GM23338 (cell line): ENCODE measurements around the gene CDKN2A. TPM values are rescaled to one million over a fixed set of nuclear protein-coding genes. Genes with fewer than 3 reads are reported as not detected.

Experiments used
- ATAC-seq: fragments of 200-7000 bp; cut with Tn5 transposase; 3 replicates; pipeline ENCODE4 v1.9.1; 2020
- DNase-seq: peaks from one replicate; pipeline ENCODE4 v3.0.0-alpha.2; 2015; ENCODE audit warnings: low spot score
- H2AFZ ChIP-seq: fragments of 200-600 bp; sonication (generic); 2 replicates; pipeline ENCODE4 v1.8.0; 2016; ENCODE audit warnings: antibody characterized with exemption, mild to moderate bottlenecking, moderate library complexity
- H3F3A ChIP-seq: fragments of 200-600 bp; sonication (generic); replicated peaks from 2 replicates; pipeline ENCODE4 v1.8.0; 2017; ENCODE audit warnings: antibody characterized with exemption, mixed run types, low read depth
- H3K27ac ChIP-seq: fragments of 200-600 bp; sonication (generic); 2 replicates; pipeline ENCODE4 v1.6.1; 2016; ENCODE audit warnings: low read depth
- H3K27me3 ChIP-seq: fragments of 200-600 bp; sonication (generic); 2 replicates; pipeline ENCODE4 v1.8.0; 2016; ENCODE audit warnings: mild to moderate bottlenecking, mixed run types, moderate library complexity; ENCODE audit not compliant: insufficient read depth
- H3K36me3 ChIP-seq: fragments of 200-600 bp; sonication (generic); 2 replicates; pipeline ENCODE4 v1.8.0; 2016; ENCODE audit warnings: mild to moderate bottlenecking; ENCODE audit not compliant: insufficient read depth
- H3K4me1 ChIP-seq: fragments of 200-600 bp; sonication (generic); 2 replicates; pipeline ENCODE4 v1.8.0; 2016; ENCODE audit warnings: mild to moderate bottlenecking, moderate library complexity; ENCODE audit not compliant: insufficient read depth
- H3K4me2 ChIP-seq: fragments of 200-600 bp; sonication (generic); 2 replicates; pipeline ENCODE4 v1.7.1; 2017; ENCODE audit warnings: mixed run types
- H3K4me3 ChIP-seq: fragments of 200-600 bp; sonication (generic); 2 replicates; pipeline ENCODE4 v1.6.1; 2016; ENCODE audit warnings: mixed run types
- H3K79me2 ChIP-seq: fragments of 200-600 bp; sonication (generic); replicated peaks from 2 replicates; pipeline ENCODE4 v1.8.0; 2017; ENCODE audit warnings: mild to moderate bottlenecking; ENCODE audit not compliant: insufficient read depth
- H3K9me2 ChIP-seq: fragments of 200-600 bp; sonication (generic); 2 replicates; pipeline ENCODE4 v1.8.0; 2017; ENCODE audit not compliant: insufficient read depth
- H4K20me1 ChIP-seq: fragments of 200-600 bp; sonication (generic); replicated peaks from 2 replicates; pipeline ENCODE4 v1.8.0; 2017; ENCODE audit warnings: mild to moderate bottlenecking; ENCODE audit not compliant: insufficient read depth
- H3K27ac Mint-ChIP-seq: 2 replicates; pipeline ENCODE4 v1.8.0; 2020; ENCODE audit warnings: inconsistent platforms, mild to moderate bottlenecking, moderate library complexity, mixed read lengths
- H3K27me3 Mint-ChIP-seq: 3 replicates; pipeline ENCODE4 v1.8.0; 2022; ENCODE audit warnings: low read depth, mild to moderate bottlenecking, moderate library complexity, mixed read lengths, inconsistent platforms; ENCODE audit not compliant: insufficient read depth, poor library complexity
- H3K36me3 Mint-ChIP-seq: 3 replicates; pipeline ENCODE4 v1.8.0; 2021; ENCODE audit warnings: low read depth, mild to moderate bottlenecking, inconsistent platforms, moderate library complexity, mixed read lengths
- H3K4me1 Mint-ChIP-seq: 3 replicates; pipeline ENCODE4 v1.8.0; 2020; ENCODE audit warnings: mild to moderate bottlenecking, inconsistent platforms, mixed read lengths
- H3K4me3 Mint-ChIP-seq: 3 replicates; pipeline ENCODE4 v1.8.0; 2021; ENCODE audit warnings: moderate library complexity, mild to moderate bottlenecking, inconsistent platforms, mixed read lengths
- H3K9me3 Mint-ChIP-seq: 3 replicates; pipeline ENCODE4 v1.8.0; 2020; ENCODE audit warnings: moderate library complexity, mild to moderate bottlenecking, inconsistent platforms, mixed read lengths
- CREB1 ChIP-seq: fragments of 250-450 bp; sonication (Bioruptor Pico); IDR thresholded peaks from 2 replicates; pipeline ENCODE4 v1.5.0; 2020; ENCODE audit warnings: low read depth, mild to moderate bottlenecking, moderate library complexity
- JUNB ChIP-seq: IDR thresholded peaks from one replicate; pipeline ENCODE4 v1.6.1; 2016; ENCODE audit warnings: antibody characterized with exemption; ENCODE audit not compliant: unreplicated experiment
- POLR2AphosphoS5 ChIP-seq: IDR thresholded peaks from 2 replicates; pipeline ENCODE4 v1.6.1; 2016; ENCODE audit warnings: antibody characterized with exemption, low read depth
- STAT1 ChIP-seq: IDR thresholded peaks from one replicate; pipeline ENCODE4 v1.6.1; 2016; ENCODE audit warnings: antibody characterized with exemption; ENCODE audit not compliant: unreplicated experiment
- ZNF114 ChIP-seq: fragments of 250-450 bp; sonication (Bioruptor Pico); IDR thresholded peaks from 2 replicates; pipeline ENCODE4 v1.5.0; 2020; ENCODE audit warnings: mild to moderate bottlenecking, moderate library complexity
- ZNF331 ChIP-seq: fragments of 250-450 bp; sonication (Bioruptor Pico); IDR thresholded peaks from 2 replicates; pipeline ENCODE4 v1.5.0; 2020; ENCODE audit warnings: low read depth, mild to moderate bottlenecking, moderate library complexity
- polyA plus RNA-seq: library from polyadenylated mRNA; unstranded; fragments of >200 nt; fragmentation: Nextera tagmentation; extraction: Ambion mirVana; gene quantifications from 2 replicates; pipeline ENCODE4 v1.2.1, GENCODE V29; 2016
- total RNA-seq: library from RNA; depleted of rRNA; stranded (reverse); fragments of >200 nt; shearing (Covaris generic); gene quantifications from 2 replicates; pipeline ENCODE4 v1.2.3, GENCODE V29; 2014
- TF ChIP-seq, protein P1 (sequence below): fragments of 250-450 bp; sonication (Bioruptor Pico); IDR thresholded peaks from 2 replicates; pipeline ENCODE4 v1.5.0; 2020; ENCODE audit warnings: mild to moderate bottlenecking, moderate library complexity
- TF ChIP-seq, protein P2 (sequence below): IDR thresholded peaks from 2 replicates; pipeline ENCODE4 v1.6.1; 2016; ENCODE audit warnings: antibody characterized with exemption

CDKN2A gene
- total and polyA plus RNA-seq, 2 experiments from 2014 or later = 0.87 to 2.7 TPM

DNA sequence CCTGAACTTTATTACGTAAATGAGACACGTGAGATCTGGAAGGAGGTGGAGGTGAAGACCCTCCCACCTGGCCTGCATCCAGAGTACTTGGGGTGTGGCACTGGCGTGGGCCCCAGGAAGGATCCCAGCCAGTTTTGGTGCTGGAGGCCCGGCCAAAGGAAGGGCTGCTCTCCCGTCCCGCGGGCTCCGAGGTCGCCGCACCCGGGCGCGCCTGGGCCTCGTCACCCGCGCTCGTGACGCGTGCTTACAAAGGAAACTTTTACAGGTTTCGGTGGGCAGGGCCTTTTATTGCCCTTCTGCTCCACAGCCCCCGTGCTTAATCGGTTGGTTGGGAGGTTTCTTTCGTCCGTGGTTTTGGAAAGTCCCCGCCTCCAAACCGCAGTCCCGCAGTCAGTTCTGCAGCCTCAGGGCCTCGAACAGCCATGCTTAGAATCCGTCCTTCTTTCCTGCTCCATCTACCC lies 29.2 kb downstream of the CDKN2A start (continued):
- TF ChIP-seq, protein P1, sequence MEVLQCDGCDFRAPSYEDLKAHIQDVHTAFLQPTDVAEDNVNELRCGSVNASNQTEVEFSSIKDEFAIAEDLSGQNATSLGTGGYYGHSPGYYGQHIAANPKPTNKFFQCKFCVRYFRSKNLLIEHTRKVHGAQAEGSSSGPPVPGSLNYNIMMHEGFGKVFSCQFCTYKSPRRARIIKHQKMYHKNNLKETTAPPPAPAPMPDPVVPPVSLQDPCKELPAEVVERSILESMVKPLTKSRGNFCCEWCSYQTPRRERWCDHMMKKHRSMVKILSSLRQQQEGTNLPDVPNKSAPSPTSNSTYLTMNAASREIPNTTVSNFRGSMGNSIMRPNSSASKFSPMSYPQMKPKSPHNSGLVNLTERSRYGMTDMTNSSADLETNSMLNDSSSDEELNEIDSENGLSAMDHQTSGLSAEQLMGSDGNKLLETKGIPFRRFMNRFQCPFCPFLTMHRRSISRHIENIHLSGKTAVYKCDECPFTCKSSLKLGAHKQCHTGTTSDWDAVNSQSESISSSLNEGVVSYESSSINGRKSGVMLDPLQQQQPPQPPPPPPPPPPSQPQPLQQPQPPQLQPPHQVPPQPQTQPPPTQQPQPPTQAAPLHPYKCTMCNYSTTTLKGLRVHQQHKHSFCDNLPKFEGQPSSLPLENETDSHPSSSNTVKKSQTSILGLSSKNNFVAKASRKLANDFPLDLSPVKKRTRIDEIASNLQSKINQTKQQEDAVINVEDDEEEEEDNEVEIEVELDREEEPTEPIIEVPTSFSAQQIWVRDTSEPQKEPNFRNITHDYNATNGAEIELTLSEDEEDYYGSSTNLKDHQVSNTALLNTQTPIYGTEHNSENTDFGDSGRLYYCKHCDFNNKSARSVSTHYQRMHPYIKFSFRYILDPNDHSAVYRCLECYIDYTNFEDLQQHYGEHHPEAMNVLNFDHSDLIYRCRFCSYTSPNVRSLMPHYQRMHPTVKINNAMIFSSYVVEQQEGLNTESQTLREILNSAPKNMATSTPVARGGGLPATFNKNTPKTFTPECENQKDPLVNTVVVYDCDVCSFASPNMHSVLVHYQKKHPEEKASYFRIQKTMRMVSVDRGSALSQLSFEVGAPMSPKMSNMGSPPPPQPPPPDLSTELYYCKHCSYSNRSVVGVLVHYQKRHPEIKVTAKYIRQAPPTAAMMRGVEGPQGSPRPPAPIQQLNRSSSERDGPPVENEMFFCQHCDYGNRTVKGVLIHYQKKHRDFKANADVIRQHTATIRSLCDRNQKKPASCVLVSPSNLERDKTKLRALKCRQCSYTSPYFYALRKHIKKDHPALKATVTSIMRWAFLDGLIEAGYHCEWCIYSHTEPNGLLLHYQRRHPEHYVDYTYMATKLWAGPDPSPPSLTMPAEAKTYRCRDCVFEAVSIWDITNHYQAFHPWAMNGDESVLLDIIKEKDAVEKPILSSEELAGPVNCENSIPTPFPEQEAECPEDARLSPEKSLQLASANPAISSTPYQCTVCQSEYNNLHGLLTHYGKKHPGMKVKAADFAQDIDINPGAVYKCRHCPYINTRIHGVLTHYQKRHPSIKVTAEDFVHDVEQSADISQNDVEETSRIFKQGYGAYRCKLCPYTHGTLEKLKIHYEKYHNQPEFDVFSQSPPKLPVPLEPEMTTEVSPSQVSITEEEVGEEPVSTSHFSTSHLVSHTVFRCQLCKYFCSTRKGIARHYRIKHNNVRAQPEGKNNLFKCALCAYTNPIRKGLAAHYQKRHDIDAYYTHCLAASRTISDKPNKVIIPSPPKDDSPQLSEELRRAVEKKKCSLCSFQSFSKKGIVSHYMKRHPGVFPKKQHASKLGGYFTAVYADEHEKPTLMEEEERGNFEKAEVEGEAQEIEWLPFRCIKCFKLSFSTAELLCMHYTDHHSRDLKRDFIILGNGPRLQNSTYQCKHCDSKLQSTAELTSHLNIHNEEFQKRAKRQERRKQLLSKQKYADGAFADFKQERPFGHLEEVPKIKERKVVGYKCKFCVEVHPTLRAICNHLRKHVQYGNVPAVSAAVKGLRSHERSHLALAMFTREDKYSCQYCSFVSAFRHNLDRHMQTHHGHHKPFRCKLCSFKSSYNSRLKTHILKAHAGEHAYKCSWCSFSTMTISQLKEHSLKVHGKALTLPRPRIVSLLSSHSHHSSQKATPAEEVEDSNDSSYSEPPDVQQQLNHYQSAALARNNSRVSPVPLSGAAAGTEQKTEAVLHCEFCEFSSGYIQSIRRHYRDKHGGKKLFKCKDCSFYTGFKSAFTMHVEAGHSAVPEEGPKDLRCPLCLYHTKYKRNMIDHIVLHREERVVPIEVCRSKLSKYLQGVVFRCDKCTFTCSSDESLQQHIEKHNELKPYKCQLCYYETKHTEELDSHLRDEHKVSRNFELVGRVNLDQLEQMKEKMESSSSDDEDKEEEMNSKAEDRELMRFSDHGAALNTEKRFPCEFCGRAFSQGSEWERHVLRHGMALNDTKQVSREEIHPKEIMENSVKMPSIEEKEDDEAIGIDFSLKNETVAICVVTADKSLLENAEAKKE (CRISPR knock-in tag) = no peak
- TF ChIP-seq POLR2AphosphoS5 (no peak), JUNB (no peak), CREB1 (CRISPR knock-in tag) (no peak)

DNA sequence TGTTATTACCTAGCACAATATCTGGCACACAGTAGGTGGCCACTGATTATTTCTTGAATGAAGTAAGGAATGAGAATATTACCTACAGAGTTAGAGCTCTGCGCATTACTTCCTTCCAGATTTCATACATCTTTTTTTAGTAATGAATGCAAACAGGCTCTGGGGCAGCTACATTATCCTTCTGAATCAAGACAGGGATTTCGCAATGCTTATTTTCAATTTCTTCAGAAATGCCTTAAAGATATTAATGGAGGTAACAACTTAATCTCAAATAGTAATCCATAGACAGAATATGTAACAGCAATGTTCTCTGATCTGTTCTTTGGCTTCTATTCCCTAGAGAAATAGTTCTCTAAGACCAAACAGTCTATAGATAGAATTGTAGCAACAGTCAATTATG lies 32.6 kb downstream of the CDKN2A start:
- Histone ChIP-seq H3F3A (peaks cover 9% of the 10 kb centered on the region), H3K9me2 (no peaks in the 10 kb centered on the region), H3K4me2 (no peak overlapping the region), H4K20me1 (peaks cover under 1% of the 10 kb centered on the region), H3K27me3 (peaks cover 54% of the 10 kb centered on the region), H3K4me1 (peaks cover 11% of the 10 kb centered on the region; the same call in 1 of the 2 replicates), H3K36me3 (no peaks in the 10 kb centered on the region), H3K79me2 (no peaks in the 10 kb centered on the region), H3K4me3 (no peak overlapping the region), H3K27ac (no peak overlapping the region), H2AFZ (no peak overlapping the region)
- H3K4me1 Mint-ChIP-seq = peaks cover 7% of the 10 kb centered on the region; the same call in 2 of the 3 replicates
- no peaks in the 10 kb centered on the region; the same call in 2 of the 3 replicates for H3K36me3 Mint-ChIP-seq
- no peak for ATAC-seq
- no peak overlapping the region for H3K4me3 Mint-ChIP-seq
- DNase-seq = no peak
- H3K27me3 Mint-ChIP-seq = peaks cover 42% of the 10 kb centered on the region
- no peaks in the 10 kb centered on the region; the same call in 2 of the 3 replicates for H3K9me3 Mint-ChIP-seq
- H3K27ac Mint-ChIP-seq = no peak overlapping the region
- TF ChIP-seq STAT1 (no peak), ZNF114 (CRISPR knock-in tag) (no peak), ZNF331 (CRISPR knock-in tag) (no peak), JUNB (no peak), POLR2AphosphoS5 (no peak)
- TF ChIP-seq, protein P1 (CRISPR knock-in tag) = no peak
- TF ChIP-seq, protein P2, sequence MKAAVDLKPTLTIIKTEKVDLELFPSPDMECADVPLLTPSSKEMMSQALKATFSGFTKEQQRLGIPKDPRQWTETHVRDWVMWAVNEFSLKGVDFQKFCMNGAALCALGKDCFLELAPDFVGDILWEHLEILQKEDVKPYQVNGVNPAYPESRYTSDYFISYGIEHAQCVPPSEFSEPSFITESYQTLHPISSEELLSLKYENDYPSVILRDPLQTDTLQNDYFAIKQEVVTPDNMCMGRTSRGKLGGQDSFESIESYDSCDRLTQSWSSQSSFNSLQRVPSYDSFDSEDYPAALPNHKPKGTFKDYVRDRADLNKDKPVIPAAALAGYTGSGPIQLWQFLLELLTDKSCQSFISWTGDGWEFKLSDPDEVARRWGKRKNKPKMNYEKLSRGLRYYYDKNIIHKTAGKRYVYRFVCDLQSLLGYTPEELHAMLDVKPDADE = no peak
